Fibroblast of the aortic adventitia (primary cell): ENCODE results near the gene TEKTIP1. TPM values are rescaled to one million over a fixed set of nuclear protein-coding genes. Genes with fewer than 3 reads are reported as not detected.
"Not testable (repeated sequence)": the region's sequence is repeated elsewhere in the genome, so short reads cannot be mapped to it uniquely, and the experiment has no call there.

Experiments
- DNase-seq: peaks from one replicate; pipeline ENCODE4 v3.0.0-alpha.2; 2010; ENCODE audit warnings: low read depth
- H3K4me3 ChIP-seq: 2 replicates; pipeline ENCODE4 v1.5.1; 2011; ENCODE audit warnings: low read depth, mild to moderate bottlenecking, control low read depth, low read length, moderate library complexity
- total RNA-seq: library from RNA; depleted of rRNA; stranded (reverse); fragments of >200 nt; gene quantifications from 2 replicates; pipeline ENCODE4 v1.2.3, GENCODE V29; 2012; ENCODE audit warnings: low replicate concordance
- TF ChIP-seq, protein P1 (sequence below): IDR thresholded peaks from 2 replicates; pipeline ENCODE4 v1.5.1; 2011; ENCODE audit warnings: mild to moderate bottlenecking, low read length, control low read depth, inconsistent platforms; ENCODE audit not compliant: insufficient read depth

The TEKTIP1 gene
- total RNA-seq, 1 donor, result not detected

GRCh38 chr19:3563709-3564524, 24.9 kb downstream of the TEKTIP1 start:
- TF ChIP-seq, protein P1, sequence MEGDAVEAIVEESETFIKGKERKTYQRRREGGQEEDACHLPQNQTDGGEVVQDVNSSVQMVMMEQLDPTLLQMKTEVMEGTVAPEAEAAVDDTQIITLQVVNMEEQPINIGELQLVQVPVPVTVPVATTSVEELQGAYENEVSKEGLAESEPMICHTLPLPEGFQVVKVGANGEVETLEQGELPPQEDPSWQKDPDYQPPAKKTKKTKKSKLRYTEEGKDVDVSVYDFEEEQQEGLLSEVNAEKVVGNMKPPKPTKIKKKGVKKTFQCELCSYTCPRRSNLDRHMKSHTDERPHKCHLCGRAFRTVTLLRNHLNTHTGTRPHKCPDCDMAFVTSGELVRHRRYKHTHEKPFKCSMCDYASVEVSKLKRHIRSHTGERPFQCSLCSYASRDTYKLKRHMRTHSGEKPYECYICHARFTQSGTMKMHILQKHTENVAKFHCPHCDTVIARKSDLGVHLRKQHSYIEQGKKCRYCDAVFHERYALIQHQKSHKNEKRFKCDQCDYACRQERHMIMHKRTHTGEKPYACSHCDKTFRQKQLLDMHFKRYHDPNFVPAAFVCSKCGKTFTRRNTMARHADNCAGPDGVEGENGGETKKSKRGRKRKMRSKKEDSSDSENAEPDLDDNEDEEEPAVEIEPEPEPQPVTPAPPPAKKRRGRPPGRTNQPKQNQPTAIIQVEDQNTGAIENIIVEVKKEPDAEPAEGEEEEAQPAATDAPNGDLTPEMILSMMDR, result no peak
- DNase-seq, result no peak
- H3K4me3 ChIP-seq, result no peak overlapping the region

- H3K4me3 ChIP-seq, result no peak overlapping the region
- TF ChIP-seq, protein P1, result no peak
- no peak for DNase-seq
These were observed 26.2 kb downstream of the TEKTIP1 start for GRCh38 chr19:3565139-3565538.

DNA sequence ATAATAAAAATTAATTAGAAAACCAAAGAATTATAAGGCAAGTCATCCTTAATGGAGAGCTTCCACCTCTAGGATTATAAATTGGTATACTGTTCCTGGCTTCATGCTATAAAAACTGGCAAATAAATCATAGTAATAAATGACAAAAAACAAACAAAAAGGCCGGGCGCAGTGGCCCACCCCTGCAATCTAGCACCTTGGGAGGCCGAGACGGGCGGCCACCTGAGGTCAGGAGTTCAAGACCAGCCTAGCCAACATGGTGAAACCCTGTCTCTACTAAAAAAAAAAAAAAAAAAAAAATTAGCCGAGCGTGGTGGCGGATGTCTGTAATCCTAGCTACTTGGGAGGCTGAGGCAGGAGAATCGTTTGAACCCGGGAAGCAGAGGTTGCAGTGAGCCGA, 31.1 kb downstream of the TEKTIP1 start:
- H3K4me3 ChIP-seq, DNase-seq: not testable (repeated sequence)

DNA sequence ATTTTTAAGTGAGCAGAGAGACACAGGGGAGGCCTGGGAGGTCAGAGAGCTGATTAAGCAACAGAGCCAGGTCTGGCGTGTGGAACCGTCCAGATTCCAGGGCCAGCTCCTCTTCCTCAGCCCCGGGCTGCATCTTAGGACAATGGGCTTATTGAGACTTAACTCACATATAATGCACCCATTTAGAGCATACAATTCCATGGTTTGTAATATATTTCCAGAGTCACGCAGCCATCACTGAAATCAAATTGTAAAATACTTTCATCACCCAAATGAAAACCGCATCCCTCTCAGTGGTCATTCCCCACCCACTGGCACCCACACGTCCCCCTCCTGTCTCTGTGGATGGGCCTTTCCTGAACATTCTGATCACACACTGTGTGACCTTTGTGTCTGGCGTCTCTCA, 31.6 kb downstream of the TEKTIP1 start:
- no peak overlapping the region for H3K4me3 ChIP-seq
- TF ChIP-seq, protein P1, result no peak
- DNase-seq, result no peak

GRCh38 chr19:3572132-3572854, 33.3 kb downstream of the TEKTIP1 start:
- DNase-seq, result peak; percentile 99
- TF ChIP-seq, protein P1, result no peak
- peak overlapping the region; percentile 76 for H3K4me3 ChIP-seq

- TF ChIP-seq, protein P1, result no peak
- no peak for DNase-seq
These were observed 33.8 kb downstream of the TEKTIP1 start, which contains the start of gene HMG20B for GRCh38 chr19:3572855-3573161. HMG20B (plus strand) TSS chr19:3572944; CDS start chr19:3573310, 366 bp downstream.

GRCh38 chr19:3573162-3573857, 34.3 kb downstream of the TEKTIP1 start:
- TF ChIP-seq, protein P1, result no peak
- H3K4me3 ChIP-seq, result peak overlapping the region; percentile 81
- DNase-seq, result no peak

More at GRCh38 chr19:3572855-3573161, 33.8 kb downstream of the TEKTIP1 start, which contains the start of gene HMG20B:
- peak within 1 kb of the TSS; percentile 81 for H3K4me3 ChIP-seq
